GM23248 (cell line): ENCODE measurements around the gene IGF1R.

ENCODE experiments used
- EZH2 ChIP-seq: fragments of 200-600 bp; sonication (generic); IDR thresholded peaks from 2 replicates; pipeline ENCODE4 v1.6.1; 2018; ENCODE audit warnings: antibody characterized with exemption, mild to moderate bottlenecking; ENCODE audit not compliant: insufficient read depth, poor library complexity, severe bottlenecking
- EZH2phosphoT487 ChIP-seq: fragments of 200-600 bp; sonication (generic); IDR thresholded peaks from 2 replicates; pipeline ENCODE4 v1.6.1; 2018; ENCODE audit warnings: antibody characterized with exemption, moderate library complexity, mild to moderate bottlenecking, low read depth; ENCODE audit not compliant: insufficient read depth

DNA sequence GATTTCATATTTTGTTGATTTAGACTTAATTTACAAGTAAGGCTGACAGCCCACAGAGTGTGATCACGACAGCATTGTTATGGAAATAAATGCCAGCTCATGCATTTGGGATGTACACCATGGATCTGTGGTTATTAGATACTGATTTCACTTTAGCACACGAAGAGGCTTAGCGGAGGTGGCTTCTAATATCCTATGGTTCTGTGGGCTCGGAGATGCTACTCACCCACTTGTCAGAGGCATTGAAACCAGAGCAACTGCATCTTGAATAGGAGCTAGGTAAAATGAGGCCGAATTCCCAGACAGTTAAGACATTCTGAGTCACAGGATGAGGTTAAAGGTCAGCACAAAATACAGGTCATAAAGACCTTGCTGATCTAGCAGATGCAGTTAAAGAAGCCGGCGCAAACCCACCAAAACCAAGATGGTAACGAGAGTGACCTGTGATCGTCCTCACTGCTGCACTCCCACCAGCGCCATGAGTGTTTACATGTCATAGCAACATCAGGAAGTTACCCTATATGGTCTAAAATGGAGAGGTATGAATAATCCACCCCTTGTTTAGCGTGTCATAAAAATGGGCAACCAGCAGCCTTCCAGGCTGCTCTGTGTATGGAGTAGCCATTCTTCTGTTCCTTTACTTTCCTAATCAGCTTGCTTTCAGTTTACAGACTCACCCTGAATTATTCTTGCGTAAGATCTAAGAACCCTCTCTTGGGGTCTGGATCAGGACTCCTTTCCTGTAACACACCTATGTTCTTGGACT lies 241.8 kb downstream of the IGF1R start:
- TF ChIP-seq EZH2phosphoT487 (peak; percentile 87), EZH2 (no peak)
